Activated CD8-positive, alpha-beta memory T cell treated with anti-CD3 and anti-CD28 coated beads, Interleukin-2, amount 10 ng/mL, durations not matched to agents 7 days and 5 days (primary cell): ENCODE measurements around the gene IGSF21. TPM values are rescaled to one million over a fixed set of nuclear protein-coding genes. Genes with fewer than 3 reads are reported as not detected.

Experiments used
- ATAC-seq: fragments of 150-1000 bp; cut with Tn5 transposase; one replicate; pipeline ENCODE4 v1.10.0; 2021; ENCODE audit warnings: moderate library complexity
- CTCF ChIA-PET: fragments of 350-600 bp; sonication (Branson Sonifier 250); formaldehyde crosslinking; loops from one replicate; lab custom pipeline; 2021; ENCODE audit warnings: antibody characterized with exemption; lab: Charles Lee
- DNase-seq: peaks from one replicate; pipeline ENCODE4 v3.0.0-alpha.2; 2020
- H3K27ac Mint-ChIP-seq: one replicate; pipeline ENCODE4 v1.8.0; 2021; ENCODE audit warnings: mild to moderate bottlenecking, mixed read lengths
- H3K27me3 Mint-ChIP-seq: one replicate; pipeline ENCODE4 v1.8.0; 2021; ENCODE audit warnings: mixed read lengths
- H3K36me3 Mint-ChIP-seq: one replicate; pipeline ENCODE4 v1.8.0; 2021; ENCODE audit warnings: mild to moderate bottlenecking, mixed read lengths
- H3K4me1 Mint-ChIP-seq: one replicate; pipeline ENCODE4 v1.8.0; 2021; ENCODE audit warnings: mixed read lengths
- H3K4me3 Mint-ChIP-seq: one replicate; pipeline ENCODE4 v1.8.0; 2021; ENCODE audit warnings: mild to moderate bottlenecking, moderate library complexity, mixed read lengths
- H3K9me3 Mint-ChIP-seq: one replicate; pipeline ENCODE4 v1.8.0; 2022; ENCODE audit warnings: low read depth, mixed read lengths
- total RNA-seq, 2 experiments: library from RNA; stranded (reverse); gene quantifications; one replicate each; pipeline ENCODE4 v1.2.3, GENCODE V29; 2021

IGSF21 gene
- total RNA-seq, 2 experiments from 2014 or later, result not detected

DNA sequence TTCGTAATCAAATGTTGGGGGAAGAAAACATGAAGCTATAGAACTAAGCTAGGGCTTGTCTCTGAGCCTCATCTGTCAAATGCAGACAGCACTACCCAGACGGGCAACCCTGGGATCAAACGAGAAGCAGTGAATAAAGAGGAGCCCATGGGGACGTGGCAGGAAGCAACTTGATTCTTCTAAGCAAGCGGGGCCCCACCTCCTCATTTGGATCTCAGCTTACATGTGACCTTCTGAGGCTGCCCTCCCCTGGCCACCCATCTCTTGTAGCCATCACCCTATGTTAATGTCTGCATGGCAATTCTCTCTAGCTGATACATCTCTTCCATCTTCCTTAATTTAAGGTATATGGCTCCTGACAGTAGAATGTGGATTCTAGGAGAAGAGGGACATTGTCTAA lies 171.3 kb downstream of the IGSF21 start:
- H3K36me3 Mint-ChIP-seq, result no peaks in the 10 kb centered on the region
- no peak for DNase-seq
- no peaks in the 10 kb centered on the region for H3K4me1 Mint-ChIP-seq
- ATAC-seq, result no peak
- H3K4me3 Mint-ChIP-seq, result no peak overlapping the region
- no peaks in the 10 kb centered on the region for H3K9me3 Mint-ChIP-seq
- CTCF ChIA-PET, result no interaction called here
- no peak overlapping the region for H3K27ac Mint-ChIP-seq
- no peaks in the 10 kb centered on the region for H3K27me3 Mint-ChIP-seq

DNA sequence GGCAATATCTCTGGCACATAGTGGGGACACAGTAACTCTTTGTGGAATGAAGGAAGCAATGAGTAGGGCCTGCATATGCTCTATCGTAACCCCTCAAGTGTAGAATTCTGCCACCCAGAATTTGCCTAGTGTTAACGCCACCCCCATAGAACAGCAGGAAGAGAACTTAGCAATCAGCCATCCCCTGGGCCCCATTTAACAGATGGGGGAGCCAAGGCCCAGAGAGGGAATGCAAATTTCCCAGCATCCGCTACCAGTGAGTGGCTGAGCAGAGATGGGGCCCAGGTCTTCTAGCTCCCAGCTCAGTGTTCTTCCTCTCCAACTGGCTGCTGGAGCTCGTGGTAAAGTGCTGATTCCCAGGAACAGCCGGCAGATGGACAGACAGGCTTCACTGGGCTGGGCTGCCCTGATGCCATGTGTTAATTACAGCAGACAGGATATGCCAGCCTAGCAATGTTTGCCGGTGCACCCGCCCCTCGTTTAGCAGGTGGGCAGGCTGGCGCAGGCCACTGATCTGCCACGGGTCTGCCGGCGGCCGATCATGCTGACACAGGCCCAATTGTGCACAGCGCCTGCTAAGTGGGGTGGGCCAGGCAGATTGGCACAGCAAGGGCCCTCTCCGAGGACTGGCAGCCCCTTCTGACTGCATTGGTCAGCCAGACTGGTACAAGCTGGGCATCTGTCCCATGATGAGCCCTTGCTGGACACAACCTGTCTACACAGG lies 171.9 kb downstream of the IGSF21 start:
- CTCF ChIA-PET, result no interaction called here
- Mint-ChIP-seq H3K36me3 (no peaks in the 10 kb centered on the region), H3K27me3 (no peaks in the 10 kb centered on the region), H3K4me1 (no peaks in the 10 kb centered on the region), H3K9me3 (no peaks in the 10 kb centered on the region), H3K4me3 (no peak overlapping the region), H3K27ac (no peak overlapping the region)
- ATAC-seq (no peak), DNase-seq (no peak)

DNA sequence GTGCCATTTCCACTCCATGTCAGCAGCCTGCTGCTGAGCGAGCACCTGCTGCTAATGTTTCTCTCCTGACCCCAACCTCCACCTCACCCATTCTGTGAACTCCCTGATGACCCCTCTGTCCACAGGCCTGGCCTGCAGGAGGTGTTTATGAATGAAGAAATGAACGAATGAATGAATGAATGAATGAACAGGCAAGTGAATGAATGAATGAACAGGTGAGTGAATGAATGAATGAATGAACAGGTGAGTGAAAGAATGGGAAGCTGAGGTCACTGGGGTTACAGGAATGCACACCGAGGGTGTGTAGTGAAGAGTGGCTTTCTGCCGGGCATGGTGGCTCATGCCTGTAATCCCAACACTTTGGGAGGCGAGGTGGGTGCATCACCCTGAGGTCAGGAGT lies 173.4 kb downstream of the IGSF21 start:
- DNase-seq (no peak), ATAC-seq (no peak)
- Mint-ChIP-seq H3K27me3 (peaks cover 2% of the 10 kb centered on the region), H3K36me3 (no peaks in the 10 kb centered on the region), H3K4me1 (no peaks in the 10 kb centered on the region), H3K9me3 (no peaks in the 10 kb centered on the region), H3K4me3 (no peak overlapping the region), H3K27ac (no peak overlapping the region)
- CTCF ChIA-PET, result no interaction called here

DNA sequence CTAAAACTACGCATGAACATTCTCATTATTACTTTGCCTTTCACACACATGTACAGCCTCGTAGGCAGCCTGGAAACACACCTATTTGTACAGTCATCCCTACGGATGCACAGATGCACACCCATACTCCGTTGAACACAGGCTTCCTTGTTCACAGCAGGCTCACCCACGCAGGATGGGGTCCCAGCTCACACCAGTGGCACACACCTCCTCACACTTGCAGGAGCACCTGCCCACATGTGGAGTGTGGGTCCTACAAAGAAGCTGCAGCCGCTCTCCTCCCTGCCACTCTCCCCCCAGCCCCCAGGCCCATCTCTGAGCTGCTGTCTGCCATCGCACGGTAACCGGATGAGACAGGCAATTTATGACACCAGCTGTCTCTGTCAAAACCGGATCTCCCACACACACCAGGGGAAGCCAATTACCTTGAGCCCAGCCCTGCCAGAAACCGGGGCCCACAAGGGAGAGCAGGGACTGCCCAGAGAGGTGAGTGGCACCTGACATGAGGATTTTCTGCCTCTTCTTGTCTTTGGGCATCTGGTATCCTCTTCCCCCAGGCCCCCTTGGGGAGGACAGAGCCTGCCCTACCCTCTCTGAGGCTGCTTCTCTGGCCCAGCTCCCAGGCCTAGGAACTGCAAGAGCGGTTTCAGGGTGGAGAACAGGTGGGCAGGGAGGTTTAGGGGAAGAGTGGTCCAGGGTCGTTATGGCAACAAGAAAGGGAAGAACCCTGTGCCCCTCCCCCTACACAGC lies 175.4 kb downstream of the IGSF21 start:
- Mint-ChIP-seq H3K4me3 (no peak overlapping the region), H3K4me1 (no peaks in the 10 kb centered on the region), H3K27ac (no peak overlapping the region), H3K36me3 (no peaks in the 10 kb centered on the region), H3K9me3 (no peaks in the 10 kb centered on the region), H3K27me3 (peaks cover 2% of the 10 kb centered on the region)
- ATAC-seq (no peak), DNase-seq (no peak)
- CTCF ChIA-PET, result no interaction called here

DNA sequence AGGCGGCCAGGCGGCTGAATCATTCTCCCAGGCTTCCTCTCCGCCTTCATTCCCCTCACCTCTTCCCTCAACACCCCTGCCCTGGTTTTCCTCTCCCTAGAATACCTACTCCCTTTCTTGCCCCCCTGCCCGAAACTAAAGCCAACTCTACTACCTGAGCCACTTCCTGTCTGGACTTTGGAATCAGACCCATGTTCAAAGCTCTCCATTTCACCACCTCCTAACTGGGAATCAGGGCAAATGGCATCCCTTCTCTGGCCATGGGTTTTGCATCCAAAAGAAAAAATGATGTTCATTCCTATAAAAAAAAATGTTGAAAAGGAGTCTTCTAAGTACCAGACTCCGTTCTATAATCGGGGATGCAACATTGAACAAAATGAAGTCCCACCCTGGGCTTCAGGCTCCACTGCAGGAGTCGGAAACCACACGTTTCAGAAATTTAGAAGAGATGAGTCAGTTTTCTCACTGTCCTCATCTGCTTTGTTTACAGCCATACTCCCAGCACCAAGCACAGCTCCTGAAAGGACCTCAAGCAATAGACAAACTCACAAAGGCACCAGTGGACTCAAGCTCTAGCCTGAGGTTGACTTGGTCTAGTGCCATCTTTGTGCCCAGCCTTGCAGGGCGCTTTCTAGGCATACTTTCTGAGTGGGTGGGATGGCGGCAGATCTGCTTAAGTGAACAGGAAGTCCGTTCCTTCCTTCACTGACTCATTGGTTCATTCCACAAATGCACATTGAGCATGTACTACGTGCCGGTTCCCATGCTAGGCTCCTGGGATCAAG lies 176.2 kb downstream of the IGSF21 start:
- Mint-ChIP-seq H3K27me3 (peaks cover 2% of the 10 kb centered on the region), H3K36me3 (no peaks in the 10 kb centered on the region), H3K4me1 (no peaks in the 10 kb centered on the region), H3K27ac (no peak overlapping the region), H3K4me3 (no peak overlapping the region), H3K9me3 (no peaks in the 10 kb centered on the region)
- CTCF ChIA-PET, result no interaction called here
- DNase-seq, result no peak
- ATAC-seq, result no peak

DNA sequence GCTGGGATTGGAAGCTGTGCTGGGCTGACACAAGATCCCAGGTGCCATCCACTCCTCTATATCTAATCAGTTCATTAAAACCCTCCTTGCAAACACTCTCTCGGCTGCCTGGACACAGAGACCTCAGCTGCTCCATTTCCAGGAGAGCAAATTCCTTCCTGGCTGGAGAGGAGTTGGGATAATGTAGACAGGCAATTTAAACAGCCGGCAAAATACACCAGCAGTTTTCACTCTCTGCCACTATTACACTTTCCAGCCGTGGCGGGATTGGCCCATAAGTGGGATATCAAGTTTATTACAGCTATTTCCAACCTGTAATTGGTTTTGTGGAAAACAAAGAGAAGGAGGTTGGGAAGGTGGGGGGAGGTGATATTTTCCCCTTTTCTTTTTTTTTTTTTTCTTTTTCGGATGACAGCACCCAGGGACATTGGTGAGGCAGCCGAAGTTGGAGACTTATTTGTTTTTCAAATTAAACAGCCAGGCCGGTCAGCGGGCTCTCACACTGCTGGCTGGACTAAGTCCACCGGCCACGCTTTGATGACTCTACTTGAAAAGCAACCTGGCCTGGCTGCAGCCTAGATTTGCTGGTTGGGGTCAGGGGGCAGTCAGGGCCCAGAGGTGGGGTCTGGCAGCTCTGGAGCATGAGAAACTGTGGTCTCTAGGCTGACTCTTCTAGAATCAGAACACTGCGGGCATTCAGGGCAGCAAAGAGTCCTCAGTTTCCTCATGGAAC lies 177.4 kb downstream of the IGSF21 start:
- DNase-seq, result no peak
- Mint-ChIP-seq H3K27me3 (peaks cover 2% of the 10 kb centered on the region), H3K9me3 (no peaks in the 10 kb centered on the region), H3K4me3 (no peak overlapping the region), H3K36me3 (no peaks in the 10 kb centered on the region), H3K27ac (no peak overlapping the region), H3K4me1 (no peaks in the 10 kb centered on the region)
- ATAC-seq, result no peak
- CTCF ChIA-PET, result no interaction called here

DNA sequence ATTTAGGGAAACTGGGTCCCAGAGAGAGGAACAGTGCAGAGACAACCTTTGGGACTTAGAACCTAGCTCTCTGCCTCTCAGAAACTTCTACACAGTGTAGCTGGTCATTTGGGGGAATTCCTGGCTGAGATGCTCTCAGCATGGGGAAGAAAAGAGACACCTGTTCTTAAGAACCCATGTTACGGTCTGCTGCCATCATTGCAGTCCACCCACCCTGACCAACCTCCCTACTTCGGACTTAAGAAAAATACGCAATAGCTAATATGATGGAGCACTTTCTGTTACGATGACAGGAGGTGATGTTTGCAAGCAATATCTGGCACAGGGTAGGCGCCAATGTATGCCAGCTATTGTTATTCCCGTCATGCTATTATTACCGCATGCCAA lies 177.9 kb downstream of the IGSF21 start:
- Mint-ChIP-seq H3K27ac (no peak overlapping the region), H3K4me3 (no peak overlapping the region), H3K36me3 (no peaks in the 10 kb centered on the region), H3K4me1 (no peaks in the 10 kb centered on the region), H3K27me3 (peaks cover 2% of the 10 kb centered on the region), H3K9me3 (no peaks in the 10 kb centered on the region)
- no peak for DNase-seq
- CTCF ChIA-PET, result no interaction called here
- no peak for ATAC-seq

DNA sequence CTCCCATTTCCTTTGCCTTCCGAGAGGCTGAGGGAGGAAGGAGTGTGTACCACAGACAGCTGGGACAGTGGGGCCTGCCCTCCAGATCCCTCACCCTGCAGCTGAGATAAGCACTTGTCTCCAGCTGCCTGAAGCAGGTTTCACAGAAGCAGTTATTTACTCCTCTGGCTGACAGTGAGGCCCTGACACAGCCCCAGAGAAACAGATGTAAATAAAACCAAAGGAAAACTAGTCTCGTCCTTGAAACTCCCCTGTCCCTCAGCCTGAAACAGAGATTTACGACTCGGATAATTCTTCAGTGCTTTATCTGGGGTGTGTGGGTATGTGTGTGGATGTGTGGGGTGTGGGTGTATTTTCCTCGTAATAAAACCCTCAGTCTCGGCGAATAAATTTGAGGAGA lies 181.1 kb downstream of the IGSF21 start:
- Mint-ChIP-seq H3K27me3 (peaks cover 2% of the 10 kb centered on the region), H3K36me3 (no peaks in the 10 kb centered on the region), H3K4me1 (no peaks in the 10 kb centered on the region), H3K9me3 (no peaks in the 10 kb centered on the region), H3K4me3 (no peak overlapping the region), H3K27ac (no peak overlapping the region)
- DNase-seq (no peak), ATAC-seq (no peak)
- CTCF ChIA-PET, result no interaction called here

DNA sequence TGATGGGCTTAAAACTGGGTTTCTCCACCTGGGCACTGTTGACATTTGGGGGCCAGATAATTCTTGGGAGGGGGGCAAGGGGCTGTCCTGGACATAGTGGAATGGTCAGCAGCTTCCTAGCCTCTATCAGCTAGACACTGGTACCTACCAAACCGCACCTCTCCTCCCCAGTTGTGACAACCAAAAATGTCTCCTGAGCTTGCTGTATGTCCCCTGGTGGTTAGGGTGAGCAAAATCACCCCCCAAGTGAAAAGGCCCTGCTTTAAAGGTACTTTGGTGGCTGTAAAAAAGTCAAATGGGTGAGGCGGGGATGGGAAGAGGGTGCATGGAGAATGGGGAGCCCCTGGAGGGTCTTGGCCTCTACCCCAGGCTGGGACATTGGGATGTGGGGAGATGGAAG lies 182.0 kb downstream of the IGSF21 start:
- no peaks in the 10 kb centered on the region for H3K4me1 Mint-ChIP-seq
- ATAC-seq (no peak), DNase-seq (no peak)
- H3K27me3 Mint-ChIP-seq, result peaks cover 7% of the 10 kb centered on the region
- H3K36me3 Mint-ChIP-seq, result no peaks in the 10 kb centered on the region
- no peaks in the 10 kb centered on the region for H3K9me3 Mint-ChIP-seq
- CTCF ChIA-PET, result no interaction called here
- no peak overlapping the region for H3K27ac Mint-ChIP-seq
- no peak overlapping the region for H3K4me3 Mint-ChIP-seq

DNA sequence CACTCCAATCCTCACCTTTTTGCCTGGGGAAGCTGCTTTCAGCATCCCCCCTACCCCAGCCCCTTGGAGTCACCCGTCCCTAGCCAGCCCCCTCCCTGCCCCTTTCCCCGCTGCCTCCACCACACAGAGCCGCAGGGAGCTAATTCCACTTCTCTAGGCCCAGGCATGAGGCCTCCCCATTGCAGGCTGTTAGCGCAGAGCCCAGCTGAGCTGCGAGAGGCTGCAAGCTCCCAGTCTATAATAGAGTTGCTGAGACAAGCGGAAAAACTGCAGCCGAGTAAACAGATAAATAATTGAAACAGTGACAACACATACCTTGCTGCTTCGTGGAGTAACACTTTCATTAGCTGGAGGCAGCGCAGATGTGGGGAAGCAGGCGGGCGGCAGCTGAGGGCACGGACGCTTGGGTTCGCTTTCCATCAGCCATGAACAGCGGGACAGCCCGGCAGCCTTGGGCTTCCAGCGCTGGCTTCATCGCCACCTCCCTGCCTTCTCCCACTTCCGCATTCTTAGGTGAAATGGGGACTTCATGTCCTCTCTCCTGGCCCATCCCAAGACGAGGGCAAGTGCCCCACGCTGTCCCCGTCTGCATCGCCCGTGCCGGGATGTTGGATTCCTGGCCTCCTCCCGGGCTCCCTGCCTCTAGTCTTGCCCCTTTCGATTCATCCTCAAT lies 183.3 kb downstream of the IGSF21 start:
- DNase-seq (no peak), ATAC-seq (no peak)
- Mint-ChIP-seq H3K36me3 (no peaks in the 10 kb centered on the region), H3K27ac (no peak overlapping the region), H3K27me3 (peaks cover 5% of the 10 kb centered on the region), H3K4me3 (no peak overlapping the region), H3K9me3 (no peaks in the 10 kb centered on the region), H3K4me1 (no peaks in the 10 kb centered on the region)
- CTCF ChIA-PET, result no interaction called here

DNA sequence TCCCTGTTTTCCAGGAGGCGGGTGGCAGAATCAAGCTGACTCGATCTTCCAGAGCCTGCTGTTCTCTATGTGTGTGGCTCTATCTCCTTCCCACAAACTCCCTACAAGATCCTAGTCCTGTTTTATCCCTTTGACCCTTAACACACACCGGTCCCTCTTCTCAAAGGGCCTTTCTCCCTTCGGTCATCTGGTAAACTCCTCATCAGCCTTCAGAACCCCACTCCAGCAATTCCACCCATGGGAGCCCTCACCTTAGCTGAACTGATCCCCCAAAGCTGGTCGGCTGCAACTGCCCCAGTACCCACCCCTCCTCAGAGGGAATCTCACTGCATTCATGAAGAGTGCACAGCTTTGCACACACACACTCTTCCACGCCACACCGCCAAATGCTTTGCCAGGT lies 184.9 kb downstream of the IGSF21 start:
- H3K4me3 Mint-ChIP-seq, result no peak overlapping the region
- no peak for ATAC-seq
- CTCF ChIA-PET, result no interaction called here

DNA sequence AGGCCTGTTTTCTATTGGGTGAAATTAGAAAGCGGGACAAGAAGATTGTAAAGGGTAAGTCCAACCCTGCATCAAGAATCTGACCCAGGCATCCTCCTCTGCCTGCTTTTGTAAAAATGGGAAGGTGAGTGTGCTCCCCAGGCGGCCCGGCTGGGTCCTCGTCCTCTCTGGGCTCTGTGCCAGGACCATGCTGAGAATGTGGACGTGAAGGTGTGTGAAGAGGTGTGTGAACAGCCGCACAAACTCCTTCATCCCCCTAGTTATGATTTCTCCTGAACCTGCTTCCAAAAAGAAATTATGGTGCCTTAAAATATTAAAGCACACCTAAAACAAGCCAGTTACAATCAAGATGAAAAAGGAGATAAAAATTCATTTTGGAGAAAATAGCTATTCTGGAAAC lies 185.7 kb downstream of the IGSF21 start:
- Mint-ChIP-seq H3K27me3 (peaks cover 5% of the 10 kb centered on the region), H3K4me3 (no peak overlapping the region), H3K36me3 (no peaks in the 10 kb centered on the region), H3K9me3 (no peaks in the 10 kb centered on the region), H3K27ac (no peak overlapping the region), H3K4me1 (no peaks in the 10 kb centered on the region)
- DNase-seq, result no peak
- no peak for ATAC-seq
- CTCF ChIA-PET, result no interaction called here

More for the DNA sequence above, 184.9 kb downstream of the IGSF21 start:
- Mint-ChIP-seq H3K9me3 (no peaks in the 10 kb centered on the region), H3K36me3 (no peaks in the 10 kb centered on the region), H3K27me3 (peaks cover 5% of the 10 kb centered on the region), H3K4me1 (no peaks in the 10 kb centered on the region), H3K27ac (no peak overlapping the region)
- no peak for DNase-seq
